ENCODE measurements around the gene CPA5. TPM values are rescaled to one million over a fixed set of nuclear protein-coding genes. Genes with fewer than 3 reads are reported as not detected.
A peak's percentile ranks its signal among the peaks of the same experiment; 100 is the strongest.

The CPA5 gene, protein sequence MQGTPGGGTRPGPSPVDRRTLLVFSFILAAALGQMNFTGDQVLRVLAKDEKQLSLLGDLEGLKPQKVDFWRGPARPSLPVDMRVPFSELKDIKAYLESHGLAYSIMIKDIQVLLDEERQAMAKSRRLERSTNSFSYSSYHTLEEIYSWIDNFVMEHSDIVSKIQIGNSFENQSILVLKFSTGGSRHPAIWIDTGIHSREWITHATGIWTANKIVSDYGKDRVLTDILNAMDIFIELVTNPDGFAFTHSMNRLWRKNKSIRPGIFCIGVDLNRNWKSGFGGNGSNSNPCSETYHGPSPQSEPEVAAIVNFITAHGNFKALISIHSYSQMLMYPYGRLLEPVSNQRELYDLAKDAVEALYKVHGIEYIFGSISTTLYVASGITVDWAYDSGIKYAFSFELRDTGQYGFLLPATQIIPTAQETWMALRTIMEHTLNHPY
- polyA plus RNA-seq: under 1 TPM; 0.01 to 0.04 TPM

DNA sequence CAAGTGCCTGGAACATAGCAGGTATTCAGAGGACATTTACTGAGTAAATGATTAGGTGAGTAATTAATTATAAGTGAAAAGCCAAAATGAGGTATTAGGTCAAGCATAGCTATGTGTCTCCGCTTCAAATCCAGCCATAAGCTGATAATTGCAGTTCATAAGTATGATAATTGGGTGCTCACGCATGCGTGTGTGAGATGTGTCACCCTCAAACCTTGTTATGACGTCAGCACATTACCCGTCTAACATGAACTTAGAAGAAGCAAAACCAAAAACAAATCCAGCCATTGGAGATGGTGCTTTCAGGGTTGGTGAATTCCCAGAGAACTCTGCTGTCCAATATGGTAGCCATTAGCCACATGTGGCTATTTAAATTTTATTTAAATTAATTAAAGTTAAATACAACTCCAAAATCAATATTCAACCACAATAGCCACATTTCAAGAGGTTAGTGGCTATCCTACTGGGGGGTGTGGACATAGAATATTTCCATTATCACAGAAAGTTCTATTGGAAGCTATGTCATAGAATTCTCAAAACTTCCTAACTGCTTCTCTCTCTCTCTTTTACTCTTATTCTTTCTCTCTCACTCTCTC, at the start of gene CPA5:
Gene CPA5, plus strand, starts transcription at position 546 of the 596 bp plus-strand sequence. CDS start 1,670 bp downstream, outside the sequence.
- Histone ChIP-seq H3K36me3 (ENCODE audit: control insufficient read depth in 2 of 2, insufficient read depth in 2 of 2, low read length in 1 of 2) (no peaks in the 10 kb centered on the region), H3K27ac (ENCODE audit: low read depth in 2 of 2, low read length in 1 of 2) (no peak within 1 kb of the TSS), H3K4me3 (ENCODE audit: low read depth in 1 of 2, low read length in 2 of 2) (no peak within 1 kb of the TSS), H3K9me3 (ENCODE audit: control insufficient read depth in 2 of 2, insufficient read depth in 1 of 2, low read depth in 1 of 2, low read length in 1 of 2) (no peaks in the 10 kb centered on the region), H3K27me3 (ENCODE audit: control insufficient read depth in 1 of 2, insufficient read depth in 2 of 2, low read length in 2 of 2) (no peaks in the 10 kb centered on the region), H3K4me1 (ENCODE audit: control insufficient read depth in 2 of 2, insufficient read depth in 2 of 2, low read length in 1 of 2) (no peaks in the 10 kb centered on the region)
- 87 to 91% methylated on average over 5 of the region's 5 CpGs for WGBS, 2 donors

DNA sequence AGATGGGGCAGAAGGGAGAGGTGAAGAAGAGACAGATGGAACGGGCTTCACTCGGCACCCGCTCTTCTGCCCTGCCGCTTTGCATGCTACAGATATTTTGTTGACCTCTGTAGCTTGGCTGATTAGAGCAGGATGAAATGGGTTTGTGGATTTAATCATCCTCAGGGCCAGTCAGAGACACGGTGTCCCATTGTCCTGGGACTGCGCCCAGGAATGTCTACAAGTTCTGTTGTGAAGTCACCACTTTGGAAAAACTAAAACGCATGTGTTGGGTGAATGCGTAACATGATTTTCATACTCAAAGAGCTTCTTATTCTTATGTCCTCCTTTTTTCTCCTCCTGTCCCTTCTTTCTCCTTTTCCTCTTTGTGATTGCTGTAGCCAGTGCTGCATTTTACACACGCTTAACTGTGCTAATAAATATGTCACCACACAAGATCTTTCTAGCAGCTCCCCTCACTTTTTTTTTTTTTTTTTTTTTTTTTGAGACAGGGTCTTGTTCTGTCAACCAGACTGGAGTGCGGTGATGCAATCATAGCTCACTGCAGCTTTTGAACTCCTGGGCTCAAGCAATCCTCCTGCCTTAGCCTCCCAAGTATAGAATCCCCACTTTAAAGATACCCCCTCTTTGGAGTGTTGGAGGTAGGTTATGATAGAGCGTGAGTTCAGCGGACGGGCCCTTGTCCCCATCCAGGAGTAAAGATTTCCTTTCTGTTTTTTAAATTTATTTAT, 48.2 kb upstream of the CPA5 start:
- Histone ChIP-seq H3K4me1 (ENCODE audit: control insufficient read depth in 2 of 2, insufficient read depth in 2 of 2, low read length in 1 of 2) (peaks cover 0 to 9% of the 10 kb centered on the region in 2 donors), H3K9me3 (ENCODE audit: control insufficient read depth in 2 of 2, insufficient read depth in 1 of 2, low read depth in 1 of 2, low read length in 1 of 2) (no peaks in the 10 kb centered on the region), H3K27ac (ENCODE audit: low read depth in 2 of 2, low read length in 1 of 2) (no peak overlapping the region), H3K27me3 (ENCODE audit: control insufficient read depth in 1 of 2, insufficient read depth in 2 of 2, low read length in 2 of 2) (no peaks in the 10 kb centered on the region), H3K36me3 (ENCODE audit: control insufficient read depth in 2 of 2, insufficient read depth in 2 of 2, low read length in 1 of 2) (no peaks in the 10 kb centered on the region), H3K4me3 (ENCODE audit: low read depth in 1 of 2, low read length in 2 of 2) (no peak overlapping the region)
- 94 to 96% methylated on average over 13 of the region's 13 CpGs for WGBS, 2 donors

DNA sequence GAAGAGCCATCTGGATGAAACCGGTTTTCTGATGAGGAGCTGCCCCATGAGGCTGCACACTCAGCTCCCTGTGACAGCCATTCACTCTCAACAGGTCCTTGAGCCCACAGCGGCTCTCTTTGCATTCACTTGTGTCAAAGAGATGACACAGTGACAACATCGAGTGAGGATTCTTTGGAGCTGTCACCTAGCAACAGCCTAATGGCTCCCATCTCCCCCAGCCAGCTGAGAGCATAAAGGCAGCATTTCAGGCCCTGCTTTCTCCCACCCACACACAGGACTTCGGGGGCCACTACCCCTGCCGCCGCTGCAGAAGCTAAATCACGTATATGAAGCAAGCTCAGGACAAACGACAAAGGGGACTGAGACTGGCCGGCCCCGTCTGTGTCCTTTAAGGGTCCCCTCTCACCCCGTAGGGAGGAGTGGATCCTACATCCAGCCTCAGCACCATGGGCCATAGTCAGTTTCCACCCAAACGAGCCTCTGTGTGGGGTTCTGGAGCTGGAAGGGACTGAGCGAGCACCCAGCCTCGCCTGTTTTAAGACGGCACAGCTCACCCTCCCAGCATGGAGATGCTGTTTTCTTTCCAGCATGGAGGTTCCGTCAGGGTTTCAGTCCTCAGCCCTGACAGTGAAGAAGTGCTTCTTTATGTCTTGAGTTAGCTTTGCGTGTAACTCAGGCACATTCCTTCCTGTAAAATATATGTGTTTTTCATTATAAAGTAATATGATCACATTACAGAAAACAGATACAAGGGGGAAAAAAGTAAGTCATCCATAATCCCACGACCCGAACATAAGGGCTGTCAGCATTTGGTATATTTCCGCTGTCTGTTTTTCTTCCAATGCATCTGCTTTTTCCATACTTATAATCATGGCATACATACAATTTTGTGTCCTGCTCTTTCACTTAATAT, 46.7 kb upstream of the CPA5 start:
- Histone ChIP-seq H3K4me1 (ENCODE audit: control insufficient read depth in 2 of 2, insufficient read depth in 2 of 2, low read length in 1 of 2) (peaks cover 0 to 9% of the 10 kb centered on the region in 2 donors), H3K4me3 (ENCODE audit: low read depth in 1 of 2, low read length in 2 of 2) (no peak overlapping the region), H3K27me3 (ENCODE audit: control insufficient read depth in 1 of 2, insufficient read depth in 2 of 2, low read length in 2 of 2) (no peaks in the 10 kb centered on the region), H3K36me3 (ENCODE audit: control insufficient read depth in 2 of 2, insufficient read depth in 2 of 2, low read length in 1 of 2) (no peaks in the 10 kb centered on the region), H3K27ac (ENCODE audit: low read depth in 2 of 2, low read length in 1 of 2) (no peak overlapping the region), H3K9me3 (ENCODE audit: control insufficient read depth in 2 of 2, insufficient read depth in 1 of 2, low read depth in 1 of 2, low read length in 1 of 2) (no peaks in the 10 kb centered on the region)
- WGBS, 2 donors: 88 to 91% methylated on average over 20 of the region's 20 CpGs

DNA sequence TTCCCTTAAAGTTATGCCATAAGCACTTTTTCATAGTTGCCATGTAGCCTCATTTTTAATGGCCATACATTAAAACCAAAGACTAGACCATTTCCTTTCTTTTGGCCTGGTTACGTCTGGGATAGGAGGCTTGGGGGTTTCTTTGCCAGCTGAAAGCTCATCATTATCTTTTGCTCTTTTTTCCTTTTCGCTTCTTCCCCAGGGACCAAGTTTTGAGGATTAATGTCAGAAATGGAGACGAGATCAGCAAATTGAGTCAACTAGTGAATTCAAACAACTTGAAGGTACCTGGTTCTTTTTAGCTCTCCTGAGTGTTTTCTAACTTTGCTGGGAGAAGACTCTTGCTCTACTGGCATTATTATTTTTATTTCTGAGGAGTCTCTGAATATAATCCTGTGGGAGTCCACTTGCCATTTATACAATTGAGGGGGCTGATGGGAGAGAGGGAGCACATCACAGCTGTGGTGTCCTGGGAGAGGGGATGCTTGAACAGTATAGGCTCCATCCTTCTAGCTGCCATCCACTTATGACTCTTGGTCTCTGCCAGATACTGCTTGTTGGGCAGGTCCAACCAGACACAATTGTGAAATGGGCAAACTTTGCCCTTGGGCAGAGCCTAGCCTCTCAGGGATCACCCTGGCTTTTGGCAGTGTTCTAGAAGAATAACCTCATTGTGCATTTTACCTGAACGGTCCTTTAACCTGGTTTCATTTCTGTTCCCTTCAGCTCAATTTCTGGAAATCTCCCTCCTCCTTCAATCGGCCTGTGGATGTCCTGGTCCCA, 45.9 kb upstream of the CPA5 start:
- peaks cover 0 to 9% of the 10 kb centered on the region in 2 donors for H3K4me1 ChIP-seq (ENCODE audit: control insufficient read depth in 2 of 2, insufficient read depth in 2 of 2, low read length in 1 of 2)
- no peaks in the 10 kb centered on the region for H3K36me3 ChIP-seq (ENCODE audit: control insufficient read depth in 2 of 2, insufficient read depth in 2 of 2, low read length in 1 of 2)
- 72 to 76% methylated on average over 5 of the region's 5 CpGs for WGBS, 2 donors
- H3K27me3 ChIP-seq (ENCODE audit: control insufficient read depth in 1 of 2, insufficient read depth in 2 of 2, low read length in 2 of 2): no peaks in the 10 kb centered on the region
- H3K9me3 ChIP-seq (ENCODE audit: control insufficient read depth in 2 of 2, insufficient read depth in 1 of 2, low read depth in 1 of 2, low read length in 1 of 2): no peaks in the 10 kb centered on the region
- H3K4me3 ChIP-seq (ENCODE audit: low read depth in 1 of 2, low read length in 2 of 2): no peak overlapping the region
- peak overlapping the region; percentile 37 to 40 for H3K27ac ChIP-seq (ENCODE audit: low read depth in 2 of 2, low read length in 1 of 2)

DNA sequence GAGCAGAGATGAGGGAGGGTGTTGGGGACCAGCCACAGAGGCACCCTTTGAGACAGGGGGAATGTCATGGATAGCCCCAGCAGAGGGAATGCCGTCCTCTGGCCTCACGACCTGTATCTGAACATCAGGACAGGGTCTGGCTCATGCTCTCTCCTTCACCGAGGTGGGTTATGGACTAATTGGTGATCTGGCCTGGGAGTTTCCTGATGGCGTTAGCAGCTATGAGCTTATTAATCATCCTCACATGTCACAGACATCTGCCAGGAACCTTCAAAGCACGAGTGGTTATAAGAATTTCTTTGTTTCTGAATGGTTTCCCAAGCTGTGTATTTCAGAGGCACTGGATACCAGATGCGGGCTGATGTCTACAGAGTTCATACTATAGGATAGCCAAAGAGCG, 44.8 kb upstream of the CPA5 start:
- Histone ChIP-seq H3K36me3 (ENCODE audit: control insufficient read depth in 2 of 2, insufficient read depth in 2 of 2, low read length in 1 of 2) (no peaks in the 10 kb centered on the region), H3K27me3 (ENCODE audit: control insufficient read depth in 1 of 2, insufficient read depth in 2 of 2, low read length in 2 of 2) (no peaks in the 10 kb centered on the region), H3K4me3 (ENCODE audit: low read depth in 1 of 2, low read length in 2 of 2) (no peak overlapping the region), H3K27ac (ENCODE audit: low read depth in 2 of 2, low read length in 1 of 2) (no peak overlapping the region), H3K4me1 (ENCODE audit: control insufficient read depth in 2 of 2, insufficient read depth in 2 of 2, low read length in 1 of 2) (peaks cover 0 to 9% of the 10 kb centered on the region in 2 donors), H3K9me3 (ENCODE audit: control insufficient read depth in 2 of 2, insufficient read depth in 1 of 2, low read depth in 1 of 2, low read length in 1 of 2) (no peaks in the 10 kb centered on the region)
- 73 to 77% methylated on average over 7 of the region's 7 CpGs for WGBS, 2 donors

DNA sequence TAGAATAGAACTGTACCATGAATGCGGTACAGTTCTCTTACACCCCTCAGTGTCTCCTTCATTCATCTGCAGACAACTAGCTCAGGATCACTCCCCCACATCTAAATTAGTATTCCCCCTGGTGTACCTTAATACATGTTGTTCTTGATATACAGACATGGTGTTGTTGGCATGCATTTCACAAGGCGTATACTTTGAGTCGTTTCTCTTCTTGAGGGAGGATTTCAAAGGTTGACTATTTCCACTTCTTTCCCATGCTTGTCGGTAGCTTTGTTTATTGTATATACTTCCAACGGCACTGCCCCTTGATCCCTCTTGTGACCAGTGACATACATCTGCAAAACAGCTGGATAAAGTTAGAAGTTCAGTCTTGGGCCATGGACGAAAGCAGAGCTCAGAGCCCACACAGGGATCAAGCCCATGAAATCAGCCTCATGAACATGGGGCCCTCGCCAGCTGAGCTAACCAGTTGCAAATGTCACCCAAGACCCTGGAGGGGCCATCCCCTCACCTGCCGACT, 43.1 kb upstream of the CPA5 start:
- 77 to 79% methylated on average over 8 of the region's 8 CpGs for WGBS, 2 donors
- Histone ChIP-seq H3K36me3 (ENCODE audit: control insufficient read depth in 2 of 2, insufficient read depth in 2 of 2, low read length in 1 of 2) (no peaks in the 10 kb centered on the region), H3K9me3 (ENCODE audit: control insufficient read depth in 2 of 2, insufficient read depth in 1 of 2, low read depth in 1 of 2, low read length in 1 of 2) (no peaks in the 10 kb centered on the region), H3K27me3 (ENCODE audit: control insufficient read depth in 1 of 2, insufficient read depth in 2 of 2, low read length in 2 of 2) (no peaks in the 10 kb centered on the region), H3K27ac (ENCODE audit: low read depth in 2 of 2, low read length in 1 of 2) (no peak overlapping the region), H3K4me1 (ENCODE audit: control insufficient read depth in 2 of 2, insufficient read depth in 2 of 2, low read length in 1 of 2) (peaks cover 0 to 4% of the 10 kb centered on the region in 2 donors), H3K4me3 (ENCODE audit: low read depth in 1 of 2, low read length in 2 of 2) (no peak overlapping the region)

DNA sequence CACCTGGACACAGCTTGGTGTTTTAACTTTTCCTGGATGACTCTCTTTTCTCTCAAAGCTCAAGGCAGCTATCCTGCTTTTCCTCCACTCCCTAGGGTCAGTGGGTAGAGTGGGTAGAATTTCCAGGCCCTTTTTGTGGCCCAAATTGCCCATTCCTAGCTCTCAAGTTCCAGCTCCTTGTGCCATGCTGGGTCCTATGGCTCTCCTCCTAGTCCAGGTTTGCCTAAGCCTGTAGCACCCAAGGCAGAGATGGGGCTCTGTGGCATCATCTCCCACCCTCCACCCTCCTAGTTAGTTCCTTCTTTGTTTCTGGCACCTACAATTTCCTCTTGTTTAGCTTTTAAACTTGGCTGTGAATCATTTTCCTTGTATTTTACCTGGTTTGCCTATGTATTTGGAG, 42.0 kb upstream of the CPA5 start:
- Histone ChIP-seq H3K27ac (ENCODE audit: low read depth in 2 of 2, low read length in 1 of 2) (no peak overlapping the region), H3K27me3 (ENCODE audit: control insufficient read depth in 1 of 2, insufficient read depth in 2 of 2, low read length in 2 of 2) (no peaks in the 10 kb centered on the region), H3K9me3 (ENCODE audit: control insufficient read depth in 2 of 2, insufficient read depth in 1 of 2, low read depth in 1 of 2, low read length in 1 of 2) (no peaks in the 10 kb centered on the region), H3K36me3 (ENCODE audit: control insufficient read depth in 2 of 2, insufficient read depth in 2 of 2, low read length in 1 of 2) (no peaks in the 10 kb centered on the region), H3K4me1 (ENCODE audit: control insufficient read depth in 2 of 2, insufficient read depth in 2 of 2, low read length in 1 of 2) (peaks cover 0 to 4% of the 10 kb centered on the region in 2 donors), H3K4me3 (ENCODE audit: low read depth in 1 of 2, low read length in 2 of 2) (no peak overlapping the region)

DNA sequence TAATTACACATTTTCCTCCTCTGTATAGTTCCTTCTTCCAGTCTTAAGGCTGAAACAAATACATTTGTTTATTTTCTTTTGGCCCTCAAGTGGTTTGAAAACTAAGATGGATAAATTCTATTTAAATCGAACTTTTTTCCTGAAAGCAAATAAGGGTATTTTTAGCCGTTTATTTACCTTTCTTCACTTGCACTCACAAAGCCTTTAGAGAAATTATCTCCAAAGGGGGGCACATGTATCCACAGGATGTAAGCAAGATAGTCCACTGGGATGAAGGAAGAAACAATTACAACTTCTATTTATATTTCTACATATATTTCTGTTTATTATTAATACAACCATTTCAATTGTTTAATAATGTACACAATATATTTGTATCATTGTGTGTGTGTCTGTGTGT, 41.5 kb upstream of the CPA5 start:
- 38 to 62% methylated on average over 2 of the region's 2 CpGs for WGBS, 2 donors
- H3K4me3 ChIP-seq (ENCODE audit: low read depth in 1 of 2, low read length in 2 of 2): no peak overlapping the region
- no peaks in the 10 kb centered on the region for H3K27me3 ChIP-seq (ENCODE audit: control insufficient read depth in 1 of 2, insufficient read depth in 2 of 2, low read length in 2 of 2)
- H3K27ac ChIP-seq (ENCODE audit: low read depth in 2 of 2, low read length in 1 of 2): no peak overlapping the region
- H3K36me3 ChIP-seq (ENCODE audit: control insufficient read depth in 2 of 2, insufficient read depth in 2 of 2, low read length in 1 of 2): no peaks in the 10 kb centered on the region
- peaks cover 0 to 4% of the 10 kb centered on the region in 2 donors for H3K4me1 ChIP-seq (ENCODE audit: control insufficient read depth in 2 of 2, insufficient read depth in 2 of 2, low read length in 1 of 2)
- no peaks in the 10 kb centered on the region for H3K9me3 ChIP-seq (ENCODE audit: control insufficient read depth in 2 of 2, insufficient read depth in 1 of 2, low read depth in 1 of 2, low read length in 1 of 2)

Data from esophagus (tissue), 2 donors.